Hepatocyte (in vitro differentiated cells): ENCODE measurements around the gene GJC1.
"Not testable (repeated sequence)": the region's sequence is repeated elsewhere in the genome, so short reads cannot be mapped to it uniquely, and the experiment has no call there.

ENCODE experiments used
- CTCF ChIP-seq: fragments of 200-600 bp; sonication (generic); IDR thresholded peaks from 2 replicates; pipeline ENCODE4 v1.5.1; 2016; ENCODE audit warnings: antibody characterized with exemption, mild to moderate bottlenecking; ENCODE audit not compliant: poor library complexity
- EZH2 ChIP-seq: fragments of 200-600 bp; sonication (generic); IDR thresholded peaks from 2 replicates; pipeline ENCODE4 v1.6.1; 2016; ENCODE audit warnings: antibody characterized with exemption, mild to moderate bottlenecking, borderline replicate concordance
- EZH2phosphoT487 ChIP-seq: fragments of 200-600 bp; sonication (generic); IDR thresholded peaks from one replicate; pipeline ENCODE4 v1.6.1; 2018; ENCODE audit warnings: antibody characterized with exemption, mild to moderate bottlenecking, low read depth, moderate library complexity; ENCODE audit not compliant: unreplicated experiment, severe bottlenecking

- TF ChIP-seq CTCF, EZH2, EZH2phosphoT487: not testable (repeated sequence)
These were observed 21.3 kb downstream of the GJC1 start for GRCh38 chr17:44808656-44809388.
